Measurements from ENCODE around the gene NPL.

NPL gene

GRCh38 chr1:182823220-182823619 lies 33.6 kb downstream of the NPL start:
- DNase-seq = peak; percentile 38 to 51

- no peak for DNase-seq
These were observed 37.3 kb downstream of the NPL start for GRCh38 chr1:182826892-182827291.

- DNase-seq = no peak
These were observed 39.8 kb downstream of the NPL start for GRCh38 chr1:182829285-182829932.

GRCh38 chr1:182833271-182833670 lies 43.7 kb downstream of the NPL start:
- DNase-seq = no peak

GRCh38 chr1:182834326-182834725 lies 44.8 kb downstream of the NPL start:
- DNase-seq = no peak

GRCh38 chr1:182835806-182836205 lies 46.2 kb downstream of the NPL start:
- DNase-seq = no peak

GRCh38 chr1:182839209-182840066 lies 49.9 kb downstream of the NPL start, which contains the start of gene DHX9:
Gene DHX9, plus strand, starts transcription at chr1:182839347. Its CDS starts 3,220 bp downstream, at chr1:182842567.
- DNase-seq = peak; percentile 92

GRCh38 chr1:182841368-182841988 lies 51.9 kb downstream of the NPL start:
- DNase-seq = no peak

- DNase-seq = no peak
These were observed 52.7 kb downstream of the NPL start for GRCh38 chr1:182842265-182842664.

- no peak for DNase-seq
These were observed 55.8 kb downstream of the NPL start for GRCh38 chr1:182845379-182845778.

GRCh38 chr1:182845894-182846293 lies 56.3 kb downstream of the NPL start:
- no peak for DNase-seq

- DNase-seq = no peak
These were observed 57.5 kb downstream of the NPL start for GRCh38 chr1:182847105-182847504.

GRCh38 chr1:182848736-182849135 lies 59.2 kb downstream of the NPL start:
- no peak for DNase-seq

GRCh38 chr1:182850319-182850718 lies 60.7 kb downstream of the NPL start:
- no peak for DNase-seq

- DNase-seq = no peak
These were observed 62.3 kb downstream of the NPL start for GRCh38 chr1:182851825-182852224.

GRCh38 chr1:182855911-182856310 lies 66.3 kb downstream of the NPL start:
- DNase-seq = no peak

GRCh38 chr1:182857212-182857611 lies 67.6 kb downstream of the NPL start:
- no peak for DNase-seq

GRCh38 chr1:182860658-182861057 lies 71.1 kb downstream of the NPL start:
- DNase-seq = no peak

- no peak for DNase-seq
These were observed 72.4 kb downstream of the NPL start for GRCh38 chr1:182861994-182862393.

- no peak for DNase-seq
These were observed 73.3 kb downstream of the NPL start for GRCh38 chr1:182862827-182863226.

GRCh38 chr1:182863940-182864339 lies 74.4 kb downstream of the NPL start:
- DNase-seq = no peak

- DNase-seq = no peak
These were observed 78.3 kb downstream of the NPL start for GRCh38 chr1:182867861-182868260.

GRCh38 chr1:182869241-182869666 lies 79.7 kb downstream of the NPL start:
- no peak for DNase-seq

- DNase-seq = no peak
These were observed 83.3 kb downstream of the NPL start for GRCh38 chr1:182872881-182873280.

All from inflammatory macrophage (primary cell).